ENCODE results near the gene IER5. TPM values are rescaled to one million over a fixed set of nuclear protein-coding genes. Genes with fewer than 3 reads are reported as not detected.

IER5 gene
- total RNA-seq, 2 experiments from 2014 or later, result 39.8 to 41.3 TPM

- peak; percentile 65 for TF ChIP-seq CTCF (IDR thresholded peaks at IDR 0.05)
- ATAC-seq (peak; percentile 43), DNase-seq (peak; percentile 70)
- intact Hi-C loops (cut with micrococcal nuclease), result loop anchor here (2.0 to 5.0 kb wide), 2 partner anchors 59 to 83 kb away; no protein-coding TSS in a partner anchor
- H3K9me3 Mint-ChIP-seq, result no peaks in the 10 kb centered on the region
- peaks cover 2% of the 10 kb centered on the region for H3K27me3 Mint-ChIP-seq
- H3K4me1 Mint-ChIP-seq (ENCODE audit: low read depth), result peaks cover 25% of the 10 kb centered on the region
- H3K27ac Mint-ChIP-seq, result no peak overlapping the region
- no peak overlapping the region for H3K4me3 Mint-ChIP-seq
- CTCF ChIA-PET, result interaction anchor here (0.6 to 12.2 kb wide), 19 partner anchors 9 to 86 kb away, joined by 3 to 179 read pairs (median 4); partner anchors contain the start of gene MR1
- POLR2A ChIA-PET, result interaction anchor here (0.7 to 0.8 kb wide), 4 partner anchors 15 to 66 kb away, joined by 3 to 4 read pairs (median 3); no protein-coding TSS in a partner anchor
- peaks cover 7% of the 10 kb centered on the region for H3K36me3 Mint-ChIP-seq (ENCODE audit: low read depth)
Observed at GRCh38 chr1:181083842-181084605, 4.5 kb upstream of the IER5 start.

- CTCF ChIA-PET, result interaction anchor here (1.0 to 12.2 kb wide), 14 partner anchors 9 to 86 kb away, joined by 3 to 179 read pairs (median 6); partner anchors contain the start of gene MR1
- TF ChIP-seq CTCF (IDR thresholded peaks at IDR 0.05), result peak; percentile 7
- ATAC-seq, result no peak
- Mint-ChIP-seq H3K36me3 (ENCODE audit: low read depth) (peaks cover 9% of the 10 kb centered on the region), H3K4me3 (no peak overlapping the region), H3K27ac (no peak overlapping the region), H3K4me1 (ENCODE audit: low read depth) (peaks cover 21% of the 10 kb centered on the region), H3K27me3 (peaks cover 2% of the 10 kb centered on the region), H3K9me3 (no peaks in the 10 kb centered on the region)
- DNase-seq, result no peak
- intact Hi-C loops (cut with micrococcal nuclease), result loop anchor here (2.0 to 5.0 kb wide), 2 partner anchors 58 to 83 kb away; no protein-coding TSS in a partner anchor
- POLR2A ChIA-PET, result interaction anchor here (0.7 to 8.6 kb wide), 3 partner anchors 15 to 65 kb away, joined by 3 to 209 read pairs (median 3); no protein-coding TSS in a partner anchor
Observed at GRCh38 chr1:181084606-181084969, 3.9 kb upstream of the IER5 start.

- ChIA-PET CTCF (interaction anchor here (1.2 to 12.2 kb wide), 5 partner anchors 19 to 80 kb away, joined by 3 to 179 read pairs (median 5); no protein-coding TSS in a partner anchor), POLR2A (interaction anchor here (1.3 to 8.6 kb wide), 4 partner anchors 18 to 64 kb away, joined by 3 to 209 read pairs (median 68); partner anchors contain the start of gene STX6)
- peaks cover 22% of the 10 kb centered on the region for H3K4me1 Mint-ChIP-seq (ENCODE audit: low read depth)
- H3K27me3 Mint-ChIP-seq, result no peaks in the 10 kb centered on the region
- ATAC-seq (no peak), DNase-seq (no peak)
- intact Hi-C loops (cut with micrococcal nuclease), result loop anchor here (5.0 kb wide), 1 partner anchor 44 kb away; no protein-coding TSS in a partner anchor
- TF ChIP-seq CTCF (IDR thresholded peaks at IDR 0.05), result no peak
- no peak overlapping the region for H3K4me3 Mint-ChIP-seq
- no peak overlapping the region for H3K27ac Mint-ChIP-seq
- H3K36me3 Mint-ChIP-seq (ENCODE audit: low read depth), result peaks cover 24% of the 10 kb centered on the region
- no peaks in the 10 kb centered on the region for H3K9me3 Mint-ChIP-seq
Observed at GRCh38 chr1:181086091-181086490, 2.4 kb upstream of the IER5 start.

- H3K4me3 Mint-ChIP-seq, result no peak overlapping the region
- H3K27ac Mint-ChIP-seq, result peak overlapping the region; percentile 68
- H3K27me3 Mint-ChIP-seq, result no peaks in the 10 kb centered on the region
- H3K36me3 Mint-ChIP-seq (ENCODE audit: low read depth), result peaks cover 32% of the 10 kb centered on the region
- intact Hi-C loops (cut with micrococcal nuclease), result loop anchor here (5.0 kb wide), 1 partner anchor 45 kb away; no protein-coding TSS in a partner anchor
- H3K4me1 Mint-ChIP-seq (ENCODE audit: low read depth), result peaks cover 28% of the 10 kb centered on the region
- no peaks in the 10 kb centered on the region for H3K9me3 Mint-ChIP-seq
- DNase-seq (no peak), ATAC-seq (no peak)
- CTCF ChIA-PET, result interaction anchor here (1.5 to 12.2 kb wide), 4 partner anchors 10 to 79 kb away, joined by 3 to 179 read pairs (median 6); no protein-coding TSS in a partner anchor
- TF ChIP-seq CTCF (IDR thresholded peaks at IDR 0.05), result no peak
- POLR2A ChIA-PET, result interaction anchor here (1.2 to 8.6 kb wide), 6 partner anchors 17 to 65 kb away, joined by 3 to 209 read pairs (median 17); partner anchors contain the start of gene STX6
Observed at GRCh38 chr1:181086926-181087325, 1.6 kb upstream of the IER5 start.

Measured in activated CD8-positive, alpha-beta T cell treated with anti-CD3 and anti-CD28 coated beads for 36 hours (primary cell).